PC-9 (cell line): ENCODE results near the gene CACYBP. TPM values are rescaled to one million over a fixed set of nuclear protein-coding genes. Genes with fewer than 3 reads are reported as not detected.

ENCODE experiments used
- BruUV-seq: library from RNA; stranded (reverse); fragments of 400-500 nt; replicated peaks from 2 replicates; lab custom pipeline; 2021; lab: Mats Ljungman, UMichigan
- CTCF ChIA-PET: fragments of 300-600 bp; sonication (Branson Sonifier 250); formaldehyde crosslinking; loops from one replicate; lab custom pipeline; 2022; ENCODE audit warnings: antibody characterized with exemption; lab: Charles Lee
- POLR2A ChIA-PET: fragments of 300-600 bp; sonication (Branson Sonifier 250); formaldehyde crosslinking; loops from one replicate; lab custom pipeline; 2022; ENCODE audit warnings: antibody characterized with exemption; ENCODE audit not compliant: unreplicated experiment; lab: Charles Lee
- DNase-seq, 2 experiments: peaks; one replicate each; pipeline versions ENCODE4 v3.0.0 to v3.0.0-alpha.2; 2015 to 2022; ENCODE audit warnings: mixed read lengths in 1 of 2
- H2AFZ ChIP-seq: fragments of 200-600 bp; sonication (generic); 2 replicates; pipeline ENCODE4 v1.8.1; 2017; ENCODE audit warnings: antibody characterized with exemption
- H3F3A ChIP-seq: fragments of 200-600 bp; sonication (generic); 2 replicates; pipeline ENCODE4 v1.8.1; 2017; ENCODE audit warnings: antibody characterized with exemption, mild to moderate bottlenecking, low read depth; ENCODE audit not compliant: insufficient read depth
- H3K27ac ChIP-seq: fragments of 200-600 bp; sonication (generic); 2 replicates; pipeline ENCODE4 v1.6.1; 2016; ENCODE audit warnings: mixed run types
- H3K27me3 ChIP-seq: fragments of 200-600 bp; sonication (generic); 2 replicates; pipeline ENCODE4 v1.6.1; 2016; ENCODE audit warnings: low read depth, mixed run types; ENCODE audit not compliant: insufficient read depth
- H3K36me3 ChIP-seq: fragments of 200-600 bp; sonication (generic); 2 replicates; pipeline ENCODE4 v1.6.1; 2016; ENCODE audit warnings: low read depth, mixed run types
- H3K4me1 ChIP-seq: fragments of 200-600 bp; sonication (generic); replicated peaks from 2 replicates; pipeline ENCODE4 v1.6.1; 2016; ENCODE audit warnings: mixed run types; ENCODE audit not compliant: insufficient read depth
- H3K4me2 ChIP-seq: fragments of 200-600 bp; sonication (generic); 2 replicates; pipeline ENCODE4 v1.6.1; 2017; ENCODE audit warnings: mixed run types
- H3K4me3 ChIP-seq: fragments of 200-600 bp; sonication (generic); 2 replicates; pipeline ENCODE4 v1.6.1; 2016; ENCODE audit warnings: mixed run types
- H3K79me2 ChIP-seq: fragments of 200-600 bp; sonication (generic); 2 replicates; pipeline ENCODE4 v1.6.1; 2017; ENCODE audit warnings: low read depth, mixed run types
- H3K9me2 ChIP-seq: fragments of 200-600 bp; sonication (generic); 2 replicates; pipeline ENCODE4 v1.8.1; 2017; ENCODE audit warnings: mild to moderate bottlenecking; ENCODE audit not compliant: insufficient read depth
- H3K9me3 ChIP-seq: fragments of 200-600 bp; sonication (generic); 2 replicates; pipeline ENCODE4 v1.8.1; 2016; ENCODE audit warnings: low read depth; ENCODE audit not compliant: insufficient read depth
- H4K20me1 ChIP-seq: fragments of 200-600 bp; sonication (generic); 2 replicates; pipeline ENCODE4 v1.8.1; 2017; ENCODE audit not compliant: insufficient read depth
- CTCF ChIP-seq: fragments of 200-600 bp; sonication (generic); conservative IDR thresholded peaks from 2 replicates; pipeline ENCODE4 v1.6.1; 2017; ENCODE audit warnings: mixed run types, antibody characterized with exemption, mild to moderate bottlenecking, moderate library complexity
- EZH2 ChIP-seq: fragments of 200-600 bp; sonication (generic); IDR thresholded peaks from 2 replicates; pipeline ENCODE4 v1.8.0; 2017; ENCODE audit warnings: antibody characterized with exemption, low read depth
- intact Hi-C: fragments of 100-400 bp; cut with micrococcal nuclease; formaldehyde crosslinking; loops from one replicate; pipeline ENCODE4 v1.10.0; 2022; ENCODE audit not compliant: unreplicated experiment
- total RNA-seq: library from RNA; stranded (reverse); gene quantifications from 2 replicates; pipeline ENCODE4 v1.2.3, GENCODE V29; 2021

CACYBP gene
- total RNA-seq, 1 experiment from 2014 or later, result 156 TPM

GRCh38 chr1:175002910-175003517, 3.3 kb downstream of the CACYBP start:
- Histone ChIP-seq H3K27ac (no peak overlapping the region), H3K27me3 (no peaks in the 10 kb centered on the region), H3K4me3 (no peak overlapping the region), H3K79me2 (peaks cover 84% of the 10 kb centered on the region), H3K9me2 (no peaks in the 10 kb centered on the region), H3K4me1 (peaks cover 23% of the 10 kb centered on the region), H3F3A (peaks cover 12% of the 10 kb centered on the region), H3K9me3 (no peaks in the 10 kb centered on the region), H2AFZ (no peak overlapping the region), H3K36me3 (peaks cover 25% of the 10 kb centered on the region; the same call in 1 of the 2 replicates), H3K4me2 (peak overlapping the region; percentile 92; the same call in 1 of the 2 replicates), H4K20me1 (peaks cover 3% of the 10 kb centered on the region; the same call in 1 of the 2 replicates)
- POLR2A ChIA-PET, result no interaction called here
- CTCF ChIA-PET, result no interaction called here
- BruUV-seq, result no TSS peak
- intact Hi-C loops, result no loop called here
- TF ChIP-seq EZH2 (no peak), CTCF (no peak)
- no peak for DNase-seq

- BruUV-seq, result no TSS peak
- no peak for DNase-seq
- ChIA-PET CTCF (no interaction called here), POLR2A (no interaction called here)
- intact Hi-C loops, result no loop called here
- Histone ChIP-seq H3K36me3 (peaks cover 30% of the 10 kb centered on the region), H3K27me3 (no peaks in the 10 kb centered on the region), H3K9me3 (no peaks in the 10 kb centered on the region), H3K4me3 (no peak overlapping the region), H3K27ac (no peak overlapping the region), H3K9me2 (no peaks in the 10 kb centered on the region), H2AFZ (no peak overlapping the region), H4K20me1 (peaks cover 3% of the 10 kb centered on the region; the same call in 1 of the 2 replicates), H3F3A (peaks cover 12% of the 10 kb centered on the region), H3K4me1 (peaks cover 19% of the 10 kb centered on the region), H3K4me2 (no peak overlapping the region), H3K79me2 (peaks cover 81% of the 10 kb centered on the region)
- no peak for TF ChIP-seq CTCF
These were observed 3.8 kb downstream of the CACYBP start for GRCh38 chr1:175003521-175003920.

- POLR2A ChIA-PET, result no interaction called here
- intact Hi-C loops, result no loop called here
- no TSS peak for BruUV-seq
These were observed 5.5 kb downstream of the CACYBP start for GRCh38 chr1:175005085-175005783.

More at GRCh38 chr1:175005085-175005783, 5.5 kb downstream of the CACYBP start:
- Histone ChIP-seq H3K4me3 (no peak overlapping the region), H3K9me2 (no peaks in the 10 kb centered on the region), H3K4me2 (no peak overlapping the region), H3K4me1 (peaks cover 19% of the 10 kb centered on the region), H3K36me3 (peaks cover 33% of the 10 kb centered on the region), H3K27me3 (no peaks in the 10 kb centered on the region), H3F3A (peaks cover 15% of the 10 kb centered on the region; the same call in 1 of the 2 replicates), H3K79me2 (peaks cover 80% of the 10 kb centered on the region), H4K20me1 (peaks cover 3% of the 10 kb centered on the region), H3K9me3 (no peaks in the 10 kb centered on the region), H2AFZ (no peak overlapping the region), H3K27ac (no peak overlapping the region)
- DNase-seq, result no peak
- CTCF ChIA-PET, result no interaction called here
- no peak for TF ChIP-seq EZH2
- no peak for TF ChIP-seq CTCF
